K562 (cell line): ENCODE results near the gene CCSER2. TPM values are rescaled to one million over a fixed set of nuclear protein-coding genes. Genes with fewer than 3 reads are reported as not detected.

ENCODE experiments used
- ATAC-seq: fragments of 200-7000 bp; cut with Tn5 transposase; 3 replicates; pipeline ENCODE4 v1.9.1; 2020; ENCODE audit warnings: moderate library complexity
- BruUV-seq: library from RNA; stranded (reverse); fragments of 400-500 nt; replicated peaks from 2 replicates; lab custom pipeline; 2021; lab: Mats Ljungman, UMichigan
- CTCF ChIA-PET: fragments of 300-600 bp; formaldehyde crosslinking; extraction: SDS; loops from one replicate; lab custom pipeline; 2021; ENCODE audit warnings: low intra/inter-chr PET ratio; lab: Yijun Ruan, JAX
- POLR2A ChIA-PET: fragments of 300-600, 350-650 bp; sonication (Branson Sonifier 250); formaldehyde crosslinking; extraction: SDS; loops from one replicate; lab custom pipeline; 2021; ENCODE audit warnings: antibody characterized with exemption, inconsistent platforms; lab: Yijun Ruan, JAX
- DNase-seq, 4 experiments: peaks; one replicate each; pipeline versions ENCODE4 v3.0.0 to v3.0.0-alpha.2; 2011 to 2018; ENCODE audit warnings: low spot score in 3 of 4, mixed read lengths in 3 of 4; ENCODE audit errors: extremely low read depth in 1 of 4
- FAIRE-seq: peaks from 2 replicates; lab custom pipeline; 2011; peaks lifted over from hg19 to GRCh38; lab: Jason Lieb, UNC
- H2AFZ ChIP-seq: 2 replicates; pipeline ENCODE4 v1.6.0; 2011; ENCODE audit warnings: low read depth, low read length, control low read depth, inconsistent platforms
- H3K27ac ChIP-seq: fragments of 200-600 bp; 3 replicates; pipeline ENCODE4 v1.8.0; 2011; ENCODE audit warnings: low read depth, mild to moderate bottlenecking, control low read depth, inconsistent platforms, low read length, moderate library complexity, mixed read lengths; ENCODE audit errors: extremely low read depth
- H3K27me3 ChIP-seq, 2 experiments: fragments of 300-600 bp in 1 of 2; 2 replicates in 1 of 2; 3 replicates in 1 of 2; pipeline versions ENCODE4 v1.6.0 to v1.8.0; 2011; ENCODE audit warnings: inconsistent platforms in 2 of 2, low read length in 2 of 2, mild to moderate bottlenecking in 1 of 2, mixed read lengths in 1 of 2, moderate library complexity in 1 of 2; ENCODE audit not compliant: control insufficient read depth in 2 of 2, insufficient read depth in 2 of 2
- H3K36me3 ChIP-seq: fragments of 300-600 bp; 3 replicates; pipeline ENCODE4 v1.8.0; 2011; ENCODE audit warnings: mild to moderate bottlenecking, low read length, inconsistent platforms; ENCODE audit not compliant: control insufficient read depth, insufficient read depth
- H3K4me1 ChIP-seq, 2 experiments: fragments of 200-600 bp in 1 of 2; replicated peaks in 1 of 2; 2 replicates in 1 of 2; 3 replicates in 1 of 2; pipeline versions ENCODE4 v1.5.1 to v1.8.0; 2011; ENCODE audit warnings: inconsistent platforms in 2 of 2, low read length in 2 of 2, mild to moderate bottlenecking in 1 of 2, mixed read lengths in 1 of 2, moderate library complexity in 1 of 2; ENCODE audit not compliant: control insufficient read depth in 2 of 2, insufficient read depth in 2 of 2
- H3K4me2 ChIP-seq: 2 replicates; pipeline ENCODE4 v1.6.1; 2011; ENCODE audit warnings: low read length, control low read depth, inconsistent platforms, mixed read lengths; ENCODE audit not compliant: insufficient read depth
- H3K4me3 ChIP-seq: fragments of 200-600 bp; sonication (generic), shearing (Covaris generic); 2 replicates; pipeline ENCODE4 v1.5.1; 2016; ENCODE audit warnings: control low read depth, inconsistent platforms
- H3K79me2 ChIP-seq: fragments of 200-600 bp; 3 replicates; pipeline ENCODE4 v1.8.0; 2011; ENCODE audit warnings: low read length, inconsistent platforms; ENCODE audit not compliant: control insufficient read depth, insufficient read depth
- H3K9ac ChIP-seq, 2 experiments: 2 replicates each; pipeline versions ENCODE4 v1.6.0 to v1.6.1; 2011; ENCODE audit warnings: low read depth in 2 of 2, low read length in 2 of 2, control low read depth in 1 of 2, inconsistent platforms in 1 of 2, mild to moderate bottlenecking in 1 of 2, mixed read lengths in 1 of 2; ENCODE audit not compliant: insufficient read depth in 1 of 2
- H3K9me1 ChIP-seq: one replicate; pipeline ENCODE4 v1.6.0; 2011; ENCODE audit warnings: inconsistent platforms, mild to moderate bottlenecking, low read length, moderate library complexity; ENCODE audit not compliant: control insufficient read depth, insufficient read depth
- H3K9me3 ChIP-seq: replicated peaks from 2 replicates; pipeline ENCODE4 v1.5.1; 2011; ENCODE audit warnings: low read depth, low read length, inconsistent platforms; ENCODE audit not compliant: control insufficient read depth, insufficient read depth
- H4K20me1 ChIP-seq: replicated peaks from 2 replicates; pipeline ENCODE4 v1.6.1; 2011; ENCODE audit warnings: low read length, inconsistent platforms, mixed read lengths; ENCODE audit not compliant: control insufficient read depth, insufficient read depth
- NFE2 ChIP-seq: IDR thresholded peaks from 2 replicates; pipeline ENCODE4 v1.6.1; 2014; ENCODE audit warnings: antibody characterized with exemption, low read depth
- RAD51 ChIP-seq: fragments of 450-650 bp; IDR thresholded peaks from 2 replicates; pipeline ENCODE4 v1.7.1; 2016; ENCODE audit warnings: low read depth, mild to moderate bottlenecking, borderline replicate concordance
- RNF219 ChIP-seq: fragments of 250-450 bp; sonication (Bioruptor Pico); IDR thresholded peaks from 2 replicates; pipeline ENCODE4 v1.5.0; 2022; ENCODE audit warnings: mild to moderate bottlenecking
- SAP30 ChIP-seq: fragments of 200-600 bp; sonication (generic); IDR thresholded peaks from 2 replicates; pipeline ENCODE4 v1.6.1; 2012; ENCODE audit warnings: borderline replicate concordance, low read depth, mild to moderate bottlenecking, moderate library complexity, low read length, control low read depth, inconsistent platforms; ENCODE audit not compliant: insufficient read depth, poor library complexity, severe bottlenecking
- XRCC3 ChIP-seq: fragments of 450-650 bp; IDR thresholded peaks from 2 replicates; pipeline ENCODE4 v1.6.1; 2017; ENCODE audit warnings: mild to moderate bottlenecking, moderate library complexity
- ZNF174 ChIP-seq: fragments of 250-450 bp; sonication (Bioruptor Pico); IDR thresholded peaks from 2 replicates; pipeline ENCODE4 v1.4.0; 2020; ENCODE audit warnings: mild to moderate bottlenecking
- ZNF23 ChIP-seq: fragments of 250-450 bp; sonication (Bioruptor Pico); IDR thresholded peaks from 2 replicates; pipeline ENCODE4 v1.4.0; 2020; ENCODE audit warnings: mild to moderate bottlenecking
- WGBS: fragments of 100-300 bp; shearing (Covaris generic); methylation state at CpG from one replicate; pipeline ENCODE4 v1.1.6; 2016; ENCODE audit warnings: low coverage, mixed read lengths; ENCODE audit not compliant: insufficient coverage; ENCODE audit errors: missing lambda C conversion rate; 5-methylcytosine and 5-hydroxymethylcytosine counted together
- in situ Hi-C: fragments of 300-500 bp; cut with MboI; formaldehyde crosslinking; loops from 4 replicates; pipeline ENCODE4 v1.15.0; 2018; ENCODE audit warnings: inconsistent platforms, mixed read lengths
- intact Hi-C: fragments of 100-400 bp; cut with micrococcal nuclease; formaldehyde crosslinking; loops from 2 replicates; pipeline ENCODE4 v1.14.2; 2022
- polyA plus RNA-seq, 8 experiments: library from polyadenylated mRNA; depleted of rRNA in 4 of 8; stranded (reverse) in 5 of 8; unstranded in 3 of 8; fragments of >200 nt; fragmentation: Nextera tagmentation in 2 of 8; fragmentation: Illumina TruSeq in 1 of 8; extraction: Ambion mirVana in 2 of 8; extraction: Trizol in 1 of 8; gene quantifications; 2 replicates each; pipeline versions ENCODE4 v1.2.1 to v1.2.3, GENCODE V29; 2011 to 2014; ENCODE audit warnings: inconsistent platforms in 1 of 8, missing spikeins in 1 of 8
- total RNA-seq, 7 experiments: library from RNA; depleted of rRNA in 6 of 7; stranded (reverse); fragments of >200 nt in 6 of 7; fragmentation: Illumina TruSeq in 2 of 7; extraction: Trizol in 2 of 7; gene quantifications; 2 replicates each; pipeline versions ENCODE4 v1.2.1 to v1.2.3, GENCODE V29; 2011 to 2021; ENCODE audit warnings: low replicate concordance in 1 of 7
- TF ChIP-seq, protein P1 (sequence below), 2 experiments: fragments of 450-650 bp; IDR thresholded peaks; 2 replicates each; pipeline ENCODE4 v1.6.1; 2016
- TF ChIP-seq, protein P2 (sequence below): IDR thresholded peaks from 2 replicates; pipeline ENCODE4 v1.6.1; 2014; ENCODE audit warnings: antibody characterized with exemption

Gene CCSER2
- total and polyA plus RNA-seq, 9 of the 15 experiments (the other 6 are each of a cell fraction or from before 2014, with no cell fraction given): 2.7 to 15.1 (median 9.7) TPM

DNA sequence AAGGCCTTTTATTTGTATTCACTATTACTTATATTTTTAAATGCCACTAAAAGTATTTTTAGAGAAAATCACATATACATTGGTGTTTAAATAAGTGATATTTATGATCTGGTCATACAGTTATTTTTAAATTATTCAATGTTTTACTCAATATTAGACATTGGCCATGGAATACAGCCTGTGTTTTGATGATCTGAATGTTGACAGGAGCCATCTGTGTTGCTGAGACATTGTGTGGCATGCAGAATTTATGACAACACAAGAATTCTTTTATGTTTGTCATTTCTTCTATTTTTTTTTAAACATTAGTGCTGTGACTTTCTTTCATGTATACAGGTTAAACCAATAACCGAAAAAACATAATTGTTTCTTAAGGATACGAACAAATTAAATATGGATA is 156.2 kb downstream of the CCSER2 start:
- Histone ChIP-seq H3K4me1 (no peaks in the 10 kb centered on the region), H3K79me2 (no peaks in the 10 kb centered on the region), H3K4me3 (no peak overlapping the region), H2AFZ (no peak overlapping the region)
- DNase-seq: no peak
- TF ChIP-seq RNF219: no peak
- TF ChIP-seq SAP30: no peak
- no peak for TF ChIP-seq RAD51
- TF ChIP-seq, protein P1, sequence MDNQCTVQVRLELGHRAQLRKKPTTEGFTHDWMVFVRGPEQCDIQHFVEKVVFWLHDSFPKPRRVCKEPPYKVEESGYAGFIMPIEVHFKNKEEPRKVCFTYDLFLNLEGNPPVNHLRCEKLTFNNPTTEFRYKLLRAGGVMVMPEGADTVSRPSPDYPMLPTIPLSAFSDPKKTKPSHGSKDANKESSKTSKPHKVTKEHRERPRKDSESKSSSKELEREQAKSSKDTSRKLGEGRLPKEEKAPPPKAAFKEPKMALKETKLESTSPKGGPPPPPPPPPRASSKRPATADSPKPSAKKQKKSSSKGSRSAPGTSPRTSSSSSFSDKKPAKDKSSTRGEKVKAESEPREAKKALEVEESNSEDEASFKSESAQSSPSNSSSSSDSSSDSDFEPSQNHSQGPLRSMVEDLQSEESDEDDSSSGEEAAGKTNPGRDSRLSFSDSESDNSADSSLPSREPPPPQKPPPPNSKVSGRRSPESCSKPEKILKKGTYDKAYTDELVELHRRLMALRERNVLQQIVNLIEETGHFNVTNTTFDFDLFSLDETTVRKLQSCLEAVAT (IDR thresholded peaks at IDR 0.05): no peak
- TF ChIP-seq ZNF23 (CRISPR knock-in tag): no peak
- TF ChIP-seq XRCC3: no peak
- TF ChIP-seq ZNF174 (CRISPR knock-in tag): no peak
- TF ChIP-seq NFE2: no peak
- TF ChIP-seq, protein P2, sequence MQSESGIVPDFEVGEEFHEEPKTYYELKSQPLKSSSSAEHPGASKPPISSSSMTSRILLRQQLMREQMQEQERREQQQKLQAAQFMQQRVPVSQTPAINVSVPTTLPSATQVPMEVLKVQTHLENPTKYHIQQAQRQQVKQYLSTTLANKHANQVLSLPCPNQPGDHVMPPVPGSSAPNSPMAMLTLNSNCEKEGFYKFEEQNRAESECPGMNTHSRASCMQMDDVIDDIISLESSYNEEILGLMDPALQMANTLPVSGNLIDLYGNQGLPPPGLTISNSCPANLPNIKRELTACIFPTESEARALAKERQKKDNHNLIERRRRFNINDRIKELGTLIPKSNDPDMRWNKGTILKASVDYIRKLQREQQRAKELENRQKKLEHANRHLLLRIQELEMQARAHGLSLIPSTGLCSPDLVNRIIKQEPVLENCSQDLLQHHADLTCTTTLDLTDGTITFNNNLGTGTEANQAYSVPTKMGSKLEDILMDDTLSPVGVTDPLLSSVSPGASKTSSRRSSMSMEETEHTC: no peak
- TF ChIP-seq, all 486 proteins: peak for 0
- no peaks in the 10 kb centered on the region for H4K20me1 ChIP-seq
- no peaks in the 10 kb centered on the region for H3K9me1 ChIP-seq
- no peaks in the 10 kb centered on the region for H3K27me3 ChIP-seq
- H3K9me3 ChIP-seq: no peaks in the 10 kb centered on the region
- no peak overlapping the region for H3K27ac ChIP-seq
- ATAC-seq (no peak), FAIRE-seq (no peak)
- in situ Hi-C loops (no loop called here), intact Hi-C loops (no loop called here)
- ChIA-PET POLR2A (no interaction called here), CTCF (no interaction called here)
- no TSS peak for BruUV-seq
- WGBS: 51% methylated on average over 2 of the region's 2 CpGs
- no peaks in the 10 kb centered on the region for H3K36me3 ChIP-seq
- H3K9ac ChIP-seq: no peak overlapping the region
- no peak overlapping the region for H3K4me2 ChIP-seq
